Epithelial cell of esophagus (primary cell): Measurements from ENCODE around the gene NOVA2.

Experiments
- DNase-seq: peaks from one replicate; pipeline ENCODE4 v3.0.0; 2010; ENCODE audit warnings: low read depth
- H3K4me3 ChIP-seq: 2 replicates; pipeline ENCODE4 v1.5.1; 2011; ENCODE audit warnings: mild to moderate bottlenecking, low read length, control low read depth
- CTCF ChIP-seq: IDR thresholded peaks from 2 replicates; pipeline ENCODE4 v1.5.1; 2011; ENCODE audit warnings: low read depth, mild to moderate bottlenecking, low read length, control low read depth, inconsistent platforms; ENCODE audit not compliant: insufficient read depth; ENCODE audit errors: missing control alignments

Gene NOVA2

GRCh38 chr19:45999653-46000121 lies 26.0 kb upstream of the NOVA2 start:
- DNase-seq: peak; percentile 42
- TF ChIP-seq CTCF: no peak
- H3K4me3 ChIP-seq: no peak overlapping the region

GRCh38 chr19:45998834-45999233 lies 25.2 kb upstream of the NOVA2 start:
- no peak for DNase-seq
- no peak for TF ChIP-seq CTCF
- no peak overlapping the region for H3K4me3 ChIP-seq

DNA sequence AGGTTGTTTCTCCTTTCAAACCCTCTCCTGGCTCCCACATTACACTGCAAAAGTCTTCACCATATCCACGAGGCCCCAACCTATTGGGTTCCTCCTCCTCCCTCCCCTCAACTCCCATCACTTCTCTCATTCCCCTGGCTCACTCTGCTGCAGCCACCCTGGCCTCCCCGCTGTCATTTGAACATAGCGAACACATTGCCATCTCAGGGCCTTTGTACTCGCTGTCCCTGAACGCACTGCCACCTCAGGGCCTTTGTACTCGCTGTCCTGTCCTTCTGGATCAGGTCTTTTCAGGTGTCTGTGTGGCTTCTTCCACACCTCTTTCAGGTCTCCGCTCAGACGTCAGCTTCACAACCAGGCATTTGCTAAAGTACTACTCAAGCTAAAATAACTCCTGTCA lies 23.3 kb upstream of the NOVA2 start:
- no peak overlapping the region for H3K4me3 ChIP-seq
- DNase-seq: no peak
- TF ChIP-seq CTCF: no peak

GRCh38 chr19:45995715-45996385 lies 22.2 kb upstream of the NOVA2 start:
- H3K4me3 ChIP-seq: peak overlapping the region; percentile 99
- DNase-seq: no peak
- TF ChIP-seq CTCF: no peak

GRCh38 chr19:45994998-45995714 lies 21.5 kb upstream of the NOVA2 start, which contains the start of gene CCDC61:
CCDC61 (plus strand) TSS chr19:45995467; CDS start chr19:46003019, 7,552 bp downstream.
- TF ChIP-seq CTCF: no peak
- peak; percentile 99 for DNase-seq
- peak within 1 kb of the TSS; percentile 99 for H3K4me3 ChIP-seq

- peak; percentile 49 for DNase-seq
- peak overlapping the region; percentile 71 for H3K4me3 ChIP-seq
- TF ChIP-seq CTCF: no peak
Measured at GRCh38 chr19:45994456-45994997, 20.9 kb upstream of the NOVA2 start.
